WTC11 (cell line): ENCODE measurements around the gene SUPT20H. TPM values are rescaled to one million over a fixed set of nuclear protein-coding genes. Genes with fewer than 3 reads are reported as not detected.

Experiments used
- ARID4B ChIP-seq: sonication (generic); formaldehyde crosslinking; IDR thresholded peaks from 2 replicates; pipeline ENCODE4 v1.8.0; 2023; ENCODE audit warnings: missing genetic modification reagents, mild to moderate bottlenecking, borderline replicate concordance
- CREM ChIP-seq: sonication (generic); formaldehyde crosslinking; IDR thresholded peaks from 2 replicates; pipeline ENCODE4 v1.8.1; 2022; ENCODE audit warnings: mild to moderate bottlenecking, missing genetic modification reagents, moderate library complexity
- MXD4 ChIP-seq: fragments of 250-450 bp; sonication (Bioruptor Pico); IDR thresholded peaks from 2 replicates; pipeline ENCODE4 v1.8.0; 2021; ENCODE audit warnings: mild to moderate bottlenecking, moderate library complexity, borderline replicate concordance
- NFE2L1 ChIP-seq: sonication (generic); formaldehyde crosslinking; IDR thresholded peaks from 2 replicates; pipeline ENCODE4 v1.8.1; 2023; ENCODE audit warnings: missing genetic modification reagents
- RORB ChIP-seq: fragments of 250-450 bp; sonication (Bioruptor Pico); IDR thresholded peaks from 2 replicates; pipeline ENCODE4 v1.9.0; 2021; ENCODE audit warnings: mild to moderate bottlenecking
- ZNF232 ChIP-seq: sonication (generic); formaldehyde crosslinking; IDR thresholded peaks from 2 replicates; pipeline ENCODE4 v1.8.0; 2022; ENCODE audit warnings: mild to moderate bottlenecking, missing genetic modification reagents
- ZNF317 ChIP-seq: sonication (generic); formaldehyde crosslinking; IDR thresholded peaks from 2 replicates; pipeline ENCODE4 v1.8.1; 2023; ENCODE audit warnings: low read depth, mild to moderate bottlenecking, moderate library complexity, missing genetic modification reagents, borderline replicate concordance
- ZNF396 ChIP-seq: fragments of 250-450 bp; sonication (Bioruptor Pico); IDR thresholded peaks from 2 replicates; pipeline ENCODE4 v1.8.0; 2021; ENCODE audit warnings: mild to moderate bottlenecking, moderate library complexity, borderline replicate concordance
- ZNF416 ChIP-seq: fragments of 250-450 bp; sonication (Bioruptor Pico); IDR thresholded peaks from 2 replicates; pipeline ENCODE4 v1.9.0; 2021; ENCODE audit warnings: mild to moderate bottlenecking, inconsistent platforms
- total RNA-seq: library from RNA; stranded (reverse); gene quantifications from 3 replicates; pipeline ENCODE4 v1.2.3, GENCODE V29; 2021
- TF ChIP-seq, protein P1 (sequence below): fragments of 250-450 bp; sonication (Bioruptor Pico); IDR thresholded peaks from 2 replicates; pipeline ENCODE4 v1.9.0; 2021; ENCODE audit warnings: mild to moderate bottlenecking, borderline replicate concordance
- TF ChIP-seq, protein P2 (sequence below): sonication (generic); formaldehyde crosslinking; conservative IDR thresholded peaks from 2 replicates; pipeline ENCODE4 v1.8.1; 2022; ENCODE audit warnings: mild to moderate bottlenecking, missing genetic modification reagents
- TF ChIP-seq, protein P3 (sequence below): sonication (generic); formaldehyde crosslinking; IDR thresholded peaks from 2 replicates; pipeline ENCODE4 v1.8.1; 2022; ENCODE audit warnings: mild to moderate bottlenecking, missing genetic modification reagents, moderate library complexity, borderline replicate concordance
- TF ChIP-seq, protein P4 (sequence below): fragments of 250-450 bp; sonication (Bioruptor Pico); conservative IDR thresholded peaks from 2 replicates; pipeline ENCODE4 v1.9.0; 2021; ENCODE audit warnings: mild to moderate bottlenecking
- TF ChIP-seq, protein P5 (sequence below): sonication (generic); formaldehyde crosslinking; IDR thresholded peaks from 2 replicates; pipeline ENCODE4 v1.8.1; 2023; ENCODE audit warnings: mild to moderate bottlenecking, missing genetic modification reagents, borderline replicate concordance

SUPT20H gene
- total RNA-seq, 1 experiment from 2014 or later, result 68.0 TPM

DNA sequence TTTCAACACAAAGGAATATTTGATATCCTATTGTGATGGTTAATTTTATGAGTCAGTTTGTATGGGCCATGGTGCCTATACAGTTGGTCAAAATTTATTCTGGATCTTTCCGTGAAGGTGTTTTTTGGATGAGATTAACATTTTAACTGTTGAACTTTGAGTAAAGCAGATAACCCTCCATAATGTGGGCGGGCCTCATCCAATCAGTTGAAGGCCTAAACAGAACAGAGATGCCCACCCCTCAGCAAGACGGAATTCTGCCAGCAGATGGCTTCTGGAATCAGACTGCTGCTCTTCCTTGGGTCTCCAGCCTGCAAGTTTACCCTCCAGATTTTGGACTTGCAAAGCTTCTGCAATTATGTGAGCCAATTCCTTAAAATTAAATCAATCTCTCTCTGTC is 30.0 kb upstream of the SUPT20H start (continued):
- no peak for TF ChIP-seq ARID4B
- no peak for TF ChIP-seq ZNF317 (CRISPR knock-in tag)
- TF ChIP-seq, protein P1, sequence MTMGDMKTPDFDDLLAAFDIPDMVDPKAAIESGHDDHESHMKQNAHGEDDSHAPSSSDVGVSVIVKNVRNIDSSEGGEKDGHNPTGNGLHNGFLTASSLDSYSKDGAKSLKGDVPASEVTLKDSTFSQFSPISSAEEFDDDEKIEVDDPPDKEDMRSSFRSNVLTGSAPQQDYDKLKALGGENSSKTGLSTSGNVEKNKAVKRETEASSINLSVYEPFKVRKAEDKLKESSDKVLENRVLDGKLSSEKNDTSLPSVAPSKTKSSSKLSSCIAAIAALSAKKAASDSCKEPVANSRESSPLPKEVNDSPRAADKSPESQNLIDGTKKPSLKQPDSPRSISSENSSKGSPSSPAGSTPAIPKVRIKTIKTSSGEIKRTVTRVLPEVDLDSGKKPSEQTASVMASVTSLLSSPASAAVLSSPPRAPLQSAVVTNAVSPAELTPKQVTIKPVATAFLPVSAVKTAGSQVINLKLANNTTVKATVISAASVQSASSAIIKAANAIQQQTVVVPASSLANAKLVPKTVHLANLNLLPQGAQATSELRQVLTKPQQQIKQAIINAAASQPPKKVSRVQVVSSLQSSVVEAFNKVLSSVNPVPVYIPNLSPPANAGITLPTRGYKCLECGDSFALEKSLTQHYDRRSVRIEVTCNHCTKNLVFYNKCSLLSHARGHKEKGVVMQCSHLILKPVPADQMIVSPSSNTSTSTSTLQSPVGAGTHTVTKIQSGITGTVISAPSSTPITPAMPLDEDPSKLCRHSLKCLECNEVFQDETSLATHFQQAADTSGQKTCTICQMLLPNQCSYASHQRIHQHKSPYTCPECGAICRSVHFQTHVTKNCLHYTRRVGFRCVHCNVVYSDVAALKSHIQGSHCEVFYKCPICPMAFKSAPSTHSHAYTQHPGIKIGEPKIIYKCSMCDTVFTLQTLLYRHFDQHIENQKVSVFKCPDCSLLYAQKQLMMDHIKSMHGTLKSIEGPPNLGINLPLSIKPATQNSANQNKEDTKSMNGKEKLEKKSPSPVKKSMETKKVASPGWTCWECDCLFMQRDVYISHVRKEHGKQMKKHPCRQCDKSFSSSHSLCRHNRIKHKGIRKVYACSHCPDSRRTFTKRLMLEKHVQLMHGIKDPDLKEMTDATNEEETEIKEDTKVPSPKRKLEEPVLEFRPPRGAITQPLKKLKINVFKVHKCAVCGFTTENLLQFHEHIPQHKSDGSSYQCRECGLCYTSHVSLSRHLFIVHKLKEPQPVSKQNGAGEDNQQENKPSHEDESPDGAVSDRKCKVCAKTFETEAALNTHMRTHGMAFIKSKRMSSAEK (CRISPR knock-in tag), result no peak
- TF ChIP-seq, protein P2, sequence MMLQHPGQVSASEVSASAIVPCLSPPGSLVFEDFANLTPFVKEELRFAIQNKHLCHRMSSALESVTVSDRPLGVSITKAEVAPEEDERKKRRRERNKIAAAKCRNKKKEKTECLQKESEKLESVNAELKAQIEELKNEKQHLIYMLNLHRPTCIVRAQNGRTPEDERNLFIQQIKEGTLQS (CRISPR knock-in tag), result no peak
- no peak for TF ChIP-seq RORB
- no peak for TF ChIP-seq MXD4 (CRISPR knock-in tag)
- TF ChIP-seq ZNF232, result no peak
- TF ChIP-seq, protein P3, sequence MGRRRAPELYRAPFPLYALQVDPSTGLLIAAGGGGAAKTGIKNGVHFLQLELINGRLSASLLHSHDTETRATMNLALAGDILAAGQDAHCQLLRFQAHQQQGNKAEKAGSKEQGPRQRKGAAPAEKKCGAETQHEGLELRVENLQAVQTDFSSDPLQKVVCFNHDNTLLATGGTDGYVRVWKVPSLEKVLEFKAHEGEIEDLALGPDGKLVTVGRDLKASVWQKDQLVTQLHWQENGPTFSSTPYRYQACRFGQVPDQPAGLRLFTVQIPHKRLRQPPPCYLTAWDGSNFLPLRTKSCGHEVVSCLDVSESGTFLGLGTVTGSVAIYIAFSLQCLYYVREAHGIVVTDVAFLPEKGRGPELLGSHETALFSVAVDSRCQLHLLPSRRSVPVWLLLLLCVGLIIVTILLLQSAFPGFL (CRISPR knock-in tag), result no peak
- no peak for TF ChIP-seq ZNF396 (CRISPR knock-in tag)
- TF ChIP-seq, protein P4, sequence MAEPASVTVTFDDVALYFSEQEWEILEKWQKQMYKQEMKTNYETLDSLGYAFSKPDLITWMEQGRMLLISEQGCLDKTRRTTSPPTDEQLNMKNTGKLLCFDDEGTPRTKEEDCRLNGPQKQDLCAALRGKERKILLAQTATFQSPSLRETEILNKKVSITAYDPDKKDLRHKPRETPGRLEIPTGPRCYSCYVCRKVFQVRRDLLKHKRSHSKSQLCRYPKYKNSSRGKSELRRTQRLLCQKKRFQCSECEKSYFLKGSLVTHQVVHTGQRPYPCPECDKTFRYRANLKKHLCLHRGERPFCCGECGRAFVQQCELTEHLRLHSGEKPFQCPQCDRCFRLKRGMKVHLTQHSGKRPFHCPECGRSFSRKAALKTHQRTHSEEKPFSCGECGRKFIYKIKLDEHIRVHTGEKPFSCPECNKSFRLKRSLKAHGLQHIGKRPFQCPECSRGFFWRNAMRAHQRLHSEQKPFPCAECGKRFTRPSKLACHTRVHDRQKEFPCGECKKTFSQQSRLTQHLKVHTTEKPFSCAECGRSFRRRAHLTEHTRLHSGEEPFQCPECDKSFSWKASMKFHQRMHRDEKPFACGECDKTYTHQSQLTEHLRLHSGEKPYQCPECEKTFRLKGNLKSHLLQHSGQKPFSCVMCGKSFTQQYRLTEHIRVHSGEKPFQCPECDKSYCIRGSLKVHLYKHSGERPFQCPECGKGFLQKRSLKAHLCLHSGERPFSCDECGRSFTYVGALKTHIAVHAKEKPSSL (CRISPR knock-in tag), result no peak
- no peak for TF ChIP-seq NFE2L1 (CRISPR knock-in tag)
- no peak for TF ChIP-seq ZNF416
- TF ChIP-seq, protein P5, sequence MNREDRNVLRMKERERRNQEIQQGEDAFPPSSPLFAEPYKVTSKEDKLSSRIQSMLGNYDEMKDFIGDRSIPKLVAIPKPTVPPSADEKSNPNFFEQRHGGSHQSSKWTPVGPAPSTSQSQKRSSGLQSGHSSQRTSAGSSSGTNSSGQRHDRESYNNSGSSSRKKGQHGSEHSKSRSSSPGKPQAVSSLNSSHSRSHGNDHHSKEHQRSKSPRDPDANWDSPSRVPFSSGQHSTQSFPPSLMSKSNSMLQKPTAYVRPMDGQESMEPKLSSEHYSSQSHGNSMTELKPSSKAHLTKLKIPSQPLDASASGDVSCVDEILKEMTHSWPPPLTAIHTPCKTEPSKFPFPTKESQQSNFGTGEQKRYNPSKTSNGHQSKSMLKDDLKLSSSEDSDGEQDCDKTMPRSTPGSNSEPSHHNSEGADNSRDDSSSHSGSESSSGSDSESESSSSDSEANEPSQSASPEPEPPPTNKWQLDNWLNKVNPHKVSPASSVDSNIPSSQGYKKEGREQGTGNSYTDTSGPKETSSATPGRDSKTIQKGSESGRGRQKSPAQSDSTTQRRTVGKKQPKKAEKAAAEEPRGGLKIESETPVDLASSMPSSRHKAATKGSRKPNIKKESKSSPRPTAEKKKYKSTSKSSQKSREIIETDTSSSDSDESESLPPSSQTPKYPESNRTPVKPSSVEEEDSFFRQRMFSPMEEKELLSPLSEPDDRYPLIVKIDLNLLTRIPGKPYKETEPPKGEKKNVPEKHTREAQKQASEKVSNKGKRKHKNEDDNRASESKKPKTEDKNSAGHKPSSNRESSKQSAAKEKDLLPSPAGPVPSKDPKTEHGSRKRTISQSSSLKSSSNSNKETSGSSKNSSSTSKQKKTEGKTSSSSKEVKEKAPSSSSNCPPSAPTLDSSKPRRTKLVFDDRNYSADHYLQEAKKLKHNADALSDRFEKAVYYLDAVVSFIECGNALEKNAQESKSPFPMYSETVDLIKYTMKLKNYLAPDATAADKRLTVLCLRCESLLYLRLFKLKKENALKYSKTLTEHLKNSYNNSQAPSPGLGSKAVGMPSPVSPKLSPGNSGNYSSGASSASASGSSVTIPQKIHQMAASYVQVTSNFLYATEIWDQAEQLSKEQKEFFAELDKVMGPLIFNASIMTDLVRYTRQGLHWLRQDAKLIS (CRISPR knock-in tag), result no peak
- TF ChIP-seq CREM, result no peak
- TF ChIP-seq, all 79 proteins: peak for 0
